ENCODE measurements around the gene MAGI2. TPM values are rescaled to one million over a fixed set of nuclear protein-coding genes. Genes with fewer than 3 reads are reported as not detected.

Gene MAGI2
- total RNA-seq, 1 experiment from 2014 or later, result 14.3 TPM

- no peak overlapping the region for H3K4ac ChIP-seq (ENCODE audit: low read depth, low read length)
- H3K79me1 ChIP-seq (ENCODE audit: insufficient read depth, low read depth, low read length, poor library complexity, severe bottlenecking), result no peaks in the 10 kb centered on the region
- no peak overlapping the region for H2BK15ac ChIP-seq (ENCODE audit: low read depth, low read length)
- no peaks in the 10 kb centered on the region for H3K27me3 ChIP-seq (ENCODE audit: insufficient read depth, low read length)
- no peak overlapping the region for H2AFZ ChIP-seq (ENCODE audit: low read length)
- H3K56ac ChIP-seq (ENCODE audit: insufficient read length, low read depth, low read length), result no peak overlapping the region
- WGBS (ENCODE audit: extremely low coverage, insufficient read length, low lambda C conversion rate), result no CpG with 5 or more reads among the region's 2 CpGs
- no peaks in the 10 kb centered on the region for H3K9me3 ChIP-seq (ENCODE audit: control insufficient read depth, low read depth, low read length)
- H3K23ac ChIP-seq (ENCODE audit: insufficient read length, low read depth, low read length), result no peak overlapping the region
- no peak for TF ChIP-seq CTCF (conservative IDR thresholded peaks at IDR 0.05)
- no peaks in the 10 kb centered on the region for H3K23me2 ChIP-seq (ENCODE audit: insufficient read length, low read depth, low read length, poor library complexity, severe bottlenecking)
- Mint-ChIP-seq H3K27ac (no peak overlapping the region; a peak in 1 of 7 replicates), H3K36me3 (ENCODE audit: insufficient read depth in 1 of 3, low read depth in 3 of 3) (no peaks in the 10 kb centered on the region), H3K4me3 (no peak overlapping the region), H3K9me3 (no peaks in the 10 kb centered on the region), H3K27me3 (ENCODE audit: low read depth) (no peaks in the 10 kb centered on the region), H3K4me1 (no peaks in the 10 kb centered on the region)
- H3K4me2 ChIP-seq (ENCODE audit: insufficient read depth, insufficient read length, low read length), result no peak overlapping the region
- no peak overlapping the region for H2BK120ac ChIP-seq (ENCODE audit: low read depth, low read length, poor library complexity, severe bottlenecking)
- no peak overlapping the region for H4K5ac ChIP-seq (ENCODE audit: insufficient read length, low read depth, low read length)
- no peak overlapping the region for H2BK20ac ChIP-seq (ENCODE audit: low read depth, low read length, poor library complexity, severe bottlenecking)
- H2BK12ac ChIP-seq (ENCODE audit: insufficient read length, low read depth, low read length), result no peak overlapping the region
- H2AK5ac ChIP-seq (ENCODE audit: insufficient read length, low read length), result no peak overlapping the region
- no peak for DNase-seq
- no peaks in the 10 kb centered on the region for H4K20me1 ChIP-seq (ENCODE audit: control insufficient read depth, insufficient read depth, insufficient read length)
- no peak overlapping the region for H3K18ac ChIP-seq (ENCODE audit: insufficient read length, low read depth, low read length)
- no peak overlapping the region for H4K91ac ChIP-seq (ENCODE audit: insufficient read length, low read depth, low read length)
- no peak overlapping the region for H4K8ac ChIP-seq (replicated peaks; ENCODE audit: insufficient read length, low read depth, low read length)
- H3K4me1 ChIP-seq (ENCODE audit: insufficient read depth, low read length), result no peaks in the 10 kb centered on the region
- H3K79me2 ChIP-seq (ENCODE audit: insufficient read depth, low read length), result no peaks in the 10 kb centered on the region
- H2BK5ac ChIP-seq (ENCODE audit: insufficient read length, low read length), result no peak overlapping the region
- no peak overlapping the region for H3T11ph ChIP-seq (ENCODE audit: low read length)
- no peak overlapping the region for H3K27ac ChIP-seq (ENCODE audit: insufficient read length, low read depth, low read length)
- H3K9ac ChIP-seq (ENCODE audit: extremely low read depth, insufficient read length, low read length), result no peak overlapping the region
- H3K14ac ChIP-seq (ENCODE audit: insufficient read depth, low read length), result no peak overlapping the region
These were observed 667.4 kb downstream of the MAGI2 start for GRCh38 chr7:78786055-78786454.
